ENCODE data around the gene TRPM3.

The TRPM3 gene

DNA sequence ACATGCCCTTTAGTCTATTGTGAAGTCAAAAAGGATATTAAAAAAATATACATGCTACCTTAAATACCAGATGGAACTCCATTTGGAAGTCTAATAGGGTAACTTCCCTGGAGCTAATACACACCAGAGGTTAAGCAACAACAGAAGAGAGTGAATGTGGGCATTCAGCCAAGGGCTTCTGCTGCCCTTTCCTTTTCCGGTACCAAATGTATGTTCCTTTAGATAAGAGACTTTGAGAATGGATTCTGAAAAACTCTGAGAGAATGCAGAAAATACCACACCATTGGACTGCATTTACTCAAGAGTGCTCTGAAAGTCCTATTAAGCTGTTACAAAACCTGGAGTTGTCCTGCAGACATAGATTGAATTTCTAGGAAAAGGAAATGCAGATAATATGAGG lies 23.8 kb upstream of the TRPM3 start:
- H3F3A ChIP-seq (ENCODE audit: insufficient read depth, low read length), result no peaks in the 10 kb centered on the region
- H3K4me2 ChIP-seq (ENCODE audit: low read depth, low read length), result no peak overlapping the region
- TF ChIP-seq CTCF (IDR thresholded peaks at IDR 0.05; ENCODE audit: low read length) (no peak), EZH2 (optimal IDR thresholded peaks at IDR 0.05; ENCODE audit: low read depth, low read length) (no peak), EZH2phosphoT487 (IDR thresholded peaks at IDR 0.05; ENCODE audit: low read length) (no peak)
- no peak overlapping the region for H3K9ac ChIP-seq (ENCODE audit: low read length)
- H3K4me3 ChIP-seq (ENCODE audit: low read length), result no peak overlapping the region
- H4K20me1 ChIP-seq (ENCODE audit: insufficient read depth, low read length), result no peaks in the 10 kb centered on the region
- no peaks in the 10 kb centered on the region for H3K79me2 ChIP-seq (ENCODE audit: low read length)
- H3K9me2 ChIP-seq (replicated peaks; ENCODE audit: insufficient read depth, low read length), result no peaks in the 10 kb centered on the region
- no peak overlapping the region for H2AFZ ChIP-seq (ENCODE audit: low read length)
- no peaks in the 10 kb centered on the region for H3K4me1 ChIP-seq (ENCODE audit: low read length)
- H3K27ac ChIP-seq (ENCODE audit: low read length), result no peak overlapping the region
- H3K36me3 ChIP-seq (replicated peaks; ENCODE audit: insufficient read depth, low read length), result no peaks in the 10 kb centered on the region
- H3K27me3 ChIP-seq (replicated peaks; ENCODE audit: insufficient read depth, low read length), result no peaks in the 10 kb centered on the region
- H3K9me3 ChIP-seq (replicated peaks; ENCODE audit: insufficient read depth, low read length), result no peaks in the 10 kb centered on the region
- DNase-seq, result no peak

GRCh38 chr9:71144495-71144894 lies 23.1 kb upstream of the TRPM3 start:
- H4K20me1 ChIP-seq (ENCODE audit: insufficient read depth, low read length), result no peaks in the 10 kb centered on the region
- no peak overlapping the region for H3K4me2 ChIP-seq (ENCODE audit: low read depth, low read length)
- no peaks in the 10 kb centered on the region for H3F3A ChIP-seq (ENCODE audit: insufficient read depth, low read length)
- H2AFZ ChIP-seq (ENCODE audit: low read length), result no peak overlapping the region
- DNase-seq, result no peak
- no peak for TF ChIP-seq CTCF (IDR thresholded peaks at IDR 0.05; ENCODE audit: low read length)
- TF ChIP-seq EZH2 (optimal IDR thresholded peaks at IDR 0.05; ENCODE audit: low read depth, low read length), result no peak
- no peak for TF ChIP-seq EZH2phosphoT487 (IDR thresholded peaks at IDR 0.05; ENCODE audit: low read length)
- no peaks in the 10 kb centered on the region for H3K4me1 ChIP-seq (ENCODE audit: low read length)
- no peaks in the 10 kb centered on the region for H3K27me3 ChIP-seq (replicated peaks; ENCODE audit: insufficient read depth, low read length)
- no peaks in the 10 kb centered on the region for H3K79me2 ChIP-seq (ENCODE audit: low read length)
- H3K9ac ChIP-seq (ENCODE audit: low read length), result no peak overlapping the region
- H3K36me3 ChIP-seq (replicated peaks; ENCODE audit: insufficient read depth, low read length), result no peaks in the 10 kb centered on the region
- H3K4me3 ChIP-seq (ENCODE audit: low read length), result no peak overlapping the region
- H3K27ac ChIP-seq (ENCODE audit: low read length), result no peak overlapping the region
- no peaks in the 10 kb centered on the region for H3K9me3 ChIP-seq (replicated peaks; ENCODE audit: insufficient read depth, low read length)
- H3K9me2 ChIP-seq (replicated peaks; ENCODE audit: insufficient read depth, low read length), result no peaks in the 10 kb centered on the region

GRCh38 chr9:71136696-71137095 lies 15.3 kb upstream of the TRPM3 start:
- no peak overlapping the region for H3K4me2 ChIP-seq (ENCODE audit: low read depth, low read length)
- no peak overlapping the region for H3K4me3 ChIP-seq (ENCODE audit: low read length)
- TF ChIP-seq CTCF (IDR thresholded peaks at IDR 0.05; ENCODE audit: low read length), result no peak
- no peak for TF ChIP-seq EZH2 (optimal IDR thresholded peaks at IDR 0.05; ENCODE audit: low read depth, low read length)
- no peak for TF ChIP-seq EZH2phosphoT487 (IDR thresholded peaks at IDR 0.05; ENCODE audit: low read length)
- H3K27me3 ChIP-seq (replicated peaks; ENCODE audit: insufficient read depth, low read length), result no peaks in the 10 kb centered on the region
- DNase-seq, result no peak
- no peaks in the 10 kb centered on the region for H3K4me1 ChIP-seq (ENCODE audit: low read length)
- no peaks in the 10 kb centered on the region for H3K79me2 ChIP-seq (ENCODE audit: low read length)
- no peaks in the 10 kb centered on the region for H3K9me2 ChIP-seq (replicated peaks; ENCODE audit: insufficient read depth, low read length)
- no peak overlapping the region for H2AFZ ChIP-seq (ENCODE audit: low read length)
- H3K27ac ChIP-seq (ENCODE audit: low read length), result no peak overlapping the region
- no peaks in the 10 kb centered on the region for H3F3A ChIP-seq (ENCODE audit: insufficient read depth, low read length)
- H3K9me3 ChIP-seq (replicated peaks; ENCODE audit: insufficient read depth, low read length), result no peaks in the 10 kb centered on the region
- no peaks in the 10 kb centered on the region for H3K36me3 ChIP-seq (replicated peaks; ENCODE audit: insufficient read depth, low read length)
- H4K20me1 ChIP-seq (ENCODE audit: insufficient read depth, low read length), result no peaks in the 10 kb centered on the region
- no peak overlapping the region for H3K9ac ChIP-seq (ENCODE audit: low read length)
